Endodermal cell (in vitro differentiated cells): ENCODE measurements around the gene GINM1. TPM values are rescaled to one million over a fixed set of nuclear protein-coding genes. Genes with fewer than 3 reads are reported as not detected.

Experiments used
- DNase-seq: peaks from one replicate; pipeline ENCODE4 v3.0.0-alpha.2; 2017
- H3K27ac ChIP-seq: 2 replicates; pipeline ENCODE4 v1.5.1; 2013; ENCODE audit warnings: mild to moderate bottlenecking, low read depth, low read length, moderate library complexity
- H3K27me3 ChIP-seq: 2 replicates; pipeline ENCODE4 v1.6.1; 2013; ENCODE audit warnings: mild to moderate bottlenecking, low read length, moderate library complexity; ENCODE audit not compliant: insufficient read depth, control insufficient read depth, poor library complexity, severe bottlenecking
- H3K36me3 ChIP-seq: 2 replicates; pipeline ENCODE4 v1.7.0; 2013; ENCODE audit warnings: mild to moderate bottlenecking, low read length, moderate library complexity; ENCODE audit not compliant: control insufficient read depth, insufficient read depth
- H3K4me1 ChIP-seq: one replicate; pipeline ENCODE4 v1.7.0; 2013; ENCODE audit warnings: low read length; ENCODE audit not compliant: control insufficient read depth, insufficient read depth
- H3K4me3 ChIP-seq: 2 replicates; pipeline ENCODE4 v1.5.1; 2013; ENCODE audit warnings: mild to moderate bottlenecking, low read length, moderate library complexity
- H3K9ac ChIP-seq: 2 replicates; pipeline ENCODE4 v1.6.1; 2013; ENCODE audit warnings: mild to moderate bottlenecking, low read length, moderate library complexity; ENCODE audit not compliant: poor library complexity, severe bottlenecking; ENCODE audit errors: extremely low read depth
- H3K9me3 ChIP-seq: 2 replicates; pipeline ENCODE4 v1.6.1; 2013; ENCODE audit warnings: mild to moderate bottlenecking, low read length, moderate library complexity; ENCODE audit not compliant: control insufficient read depth
- H3K27ac Mint-ChIP-seq: 2 replicates; pipeline ENCODE4 v1.8.0; 2020; ENCODE audit warnings: mixed read lengths
- H3K27me3 Mint-ChIP-seq: 2 replicates; pipeline ENCODE4 v1.8.0; 2021; ENCODE audit warnings: mild to moderate bottlenecking, mixed read lengths; ENCODE audit not compliant: insufficient read depth
- H3K36me3 Mint-ChIP-seq: 2 replicates; pipeline ENCODE4 v1.8.0; 2020; ENCODE audit warnings: low read depth, mixed read lengths
- H3K4me1 Mint-ChIP-seq: 2 replicates; pipeline ENCODE4 v1.8.0; 2020; ENCODE audit warnings: mixed read lengths
- H3K4me3 Mint-ChIP-seq: 2 replicates; pipeline ENCODE4 v1.8.0; 2020; ENCODE audit warnings: mild to moderate bottlenecking, moderate library complexity, mixed read lengths
- H3K9me3 Mint-ChIP-seq: 2 replicates; pipeline ENCODE4 v1.8.0; 2020; ENCODE audit warnings: mild to moderate bottlenecking, mixed read lengths
- CTCF ChIP-seq: fragments of 200-600 bp; sonication (generic); conservative IDR thresholded peaks from 2 replicates; pipeline ENCODE4 v1.5.0; 2021; ENCODE audit warnings: antibody characterized with exemption, mild to moderate bottlenecking
- WGBS, 2 experiments: methylation state at CpG; one replicate each; pipeline versions ENCODE4 v1.1.5 to v1.1.7; 2013; ENCODE audit warnings: missing lambda C conversion rate in 2 of 2, mixed read lengths in 1 of 2; ENCODE audit not compliant: insufficient coverage in 1 of 2, insufficient read length in 1 of 2; 5-methylcytosine and 5-hydroxymethylcytosine counted together
- total RNA-seq, 2 donors: library from RNA; stranded (reverse); fragmentation: NEBNext Ultra II Directional in 1 of 2; extraction: Animal tissue kit (Norgen Biotek cat#: 25700) in 1 of 2; gene quantifications; 2 replicates in 1 of 2; 3 replicates in 1 of 2; pipeline ENCODE4 v1.2.1, GENCODE V29; 2021

GINM1 gene
- total RNA-seq, 2 donors from 2014 or later = 23.0 to 30.5 TPM

GRCh38 chr6:149567945-149568585 is 1.9 kb downstream of the GINM1 start:
- Histone ChIP-seq H3K9me3 (no peaks in the 10 kb centered on the region), H3K36me3 (peaks cover 4% of the 10 kb centered on the region), H3K9ac (no peak overlapping the region), H3K4me3 (peak overlapping the region; percentile 90), H3K27me3 (peaks cover 19% of the 10 kb centered on the region), H3K4me1 (peaks cover 4% of the 10 kb centered on the region), H3K27ac (no peak overlapping the region)
- peaks cover 17% of the 10 kb centered on the region for H3K27me3 Mint-ChIP-seq
- 96 to 97% methylated on average over 7 of the region's 7 CpGs for WGBS, 2 experiments
- peaks cover 8% of the 10 kb centered on the region for H3K4me1 Mint-ChIP-seq
- no peak overlapping the region for H3K27ac Mint-ChIP-seq
- no peaks in the 10 kb centered on the region for H3K9me3 Mint-ChIP-seq
- peaks cover 2% of the 10 kb centered on the region for H3K36me3 Mint-ChIP-seq
- DNase-seq = no peak
- peak overlapping the region; percentile 90 for H3K4me3 Mint-ChIP-seq
- no peak for TF ChIP-seq CTCF

- H3K27ac ChIP-seq = no peak overlapping the region
- Mint-ChIP-seq H3K36me3 (peaks cover 55% of the 10 kb centered on the region), H3K27me3 (no peaks in the 10 kb centered on the region), H3K4me1 (no peaks in the 10 kb centered on the region), H3K27ac (no peak overlapping the region), H3K9me3 (no peaks in the 10 kb centered on the region), H3K4me3 (no peak overlapping the region)
- no peak overlapping the region for H3K9ac ChIP-seq
- no peaks in the 10 kb centered on the region for H3K4me1 ChIP-seq
- H3K36me3 ChIP-seq = peaks cover 66% of the 10 kb centered on the region
- DNase-seq = no peak
- no peaks in the 10 kb centered on the region for H3K27me3 ChIP-seq
- H3K9me3 ChIP-seq = no peaks in the 10 kb centered on the region
- 92 to 99% methylated on average over 4 to 5 of the region's 5 CpGs for WGBS, 2 experiments
- H3K4me3 ChIP-seq = no peak overlapping the region
- TF ChIP-seq CTCF = no peak
Measured at GRCh38 chr6:149580880-149581279, 14.7 kb downstream of the GINM1 start.

GRCh38 chr6:149581349-149581748 is 15.2 kb downstream of the GINM1 start:
- no peak overlapping the region for H3K4me3 ChIP-seq
- Mint-ChIP-seq H3K27me3 (no peaks in the 10 kb centered on the region), H3K9me3 (no peaks in the 10 kb centered on the region), H3K4me1 (no peaks in the 10 kb centered on the region), H3K4me3 (no peak overlapping the region), H3K27ac (no peak overlapping the region), H3K36me3 (peaks cover 59% of the 10 kb centered on the region)
- 88 to 90% methylated on average over 4 to 5 of the region's 5 CpGs for WGBS, 2 experiments
- no peak overlapping the region for H3K27ac ChIP-seq
- H3K9ac ChIP-seq = no peak overlapping the region
- no peak for DNase-seq
- TF ChIP-seq CTCF = no peak
- H3K27me3 ChIP-seq = no peaks in the 10 kb centered on the region
- no peaks in the 10 kb centered on the region for H3K4me1 ChIP-seq
- H3K36me3 ChIP-seq = peaks cover 67% of the 10 kb centered on the region
- H3K9me3 ChIP-seq = no peaks in the 10 kb centered on the region
